HG02798 (cell line): ENCODE data around the gene SNX22.

Source experiments
- ATAC-seq: cut with Tn5 transposase; IDR thresholded peaks from one replicate; pipeline ENCODE4 v1.9.1; 2021; ENCODE audit warnings: mild to moderate bottlenecking; ENCODE audit not compliant: unreplicated experiment, poor library complexity

The SNX22 gene

DNA sequence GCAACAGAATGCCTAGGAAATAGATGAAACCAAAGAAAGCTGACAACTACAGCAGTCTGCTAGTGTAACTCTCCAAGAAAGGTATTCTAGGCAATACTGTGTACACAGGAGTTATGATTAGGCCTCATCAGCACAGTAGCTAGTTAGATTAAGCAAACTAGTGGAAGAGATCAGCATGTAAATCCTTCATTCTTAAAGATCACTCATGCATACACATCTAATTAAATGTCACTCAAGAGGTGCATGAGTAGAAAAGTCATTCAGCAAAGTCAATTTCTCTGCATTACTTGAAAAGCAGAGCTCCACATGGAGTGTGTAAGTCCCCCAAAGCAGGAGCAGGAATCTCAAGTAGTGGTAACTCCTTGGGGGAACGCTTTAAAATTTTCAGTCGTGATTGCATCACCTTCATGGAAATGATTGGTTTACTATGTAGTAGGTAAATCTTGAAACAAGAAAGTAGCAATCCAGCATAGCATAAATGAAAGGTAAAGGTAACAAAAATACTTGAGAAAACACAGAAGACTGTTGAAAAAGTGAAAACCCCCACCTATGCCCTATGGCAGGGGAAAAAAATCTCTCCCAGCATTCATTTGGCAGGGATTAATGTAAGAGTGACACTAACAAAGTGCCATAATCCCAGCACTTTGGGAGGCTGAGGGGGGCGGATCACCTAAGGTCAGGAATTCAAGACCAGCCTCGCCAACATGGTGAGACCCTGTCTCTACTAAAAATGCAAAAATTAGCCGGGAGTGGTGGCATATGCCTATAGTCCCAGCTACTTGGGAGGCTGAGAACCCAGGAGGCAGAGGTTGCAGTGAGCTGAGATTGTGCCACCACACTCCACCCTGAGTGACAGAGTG lies 40.7 kb downstream of the SNX22 start:
- ATAC-seq = no peak

GRCh38 chr15:64193971-64194370 lies 42.4 kb downstream of the SNX22 start:
- no peak for ATAC-seq

DNA sequence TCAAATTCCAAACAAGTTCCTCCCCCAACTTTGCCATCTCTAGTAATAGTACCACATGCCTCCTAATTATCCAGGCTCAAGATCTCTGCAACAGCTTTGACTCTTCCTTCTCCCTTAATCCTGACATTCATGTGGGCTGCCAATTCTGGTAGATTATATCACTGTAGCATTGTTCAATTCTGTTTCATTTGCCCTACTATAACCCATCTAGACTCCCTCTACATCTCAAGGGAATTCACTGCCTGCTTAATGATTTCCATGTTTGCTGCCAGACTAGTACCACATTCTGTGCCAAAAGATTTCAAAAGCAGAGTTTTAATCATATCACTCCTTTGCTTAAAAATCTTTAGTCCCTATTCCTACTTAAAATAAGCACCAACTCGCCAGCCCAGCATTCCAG lies 45.9 kb downstream of the SNX22 start:
- ATAC-seq = no peak

DNA sequence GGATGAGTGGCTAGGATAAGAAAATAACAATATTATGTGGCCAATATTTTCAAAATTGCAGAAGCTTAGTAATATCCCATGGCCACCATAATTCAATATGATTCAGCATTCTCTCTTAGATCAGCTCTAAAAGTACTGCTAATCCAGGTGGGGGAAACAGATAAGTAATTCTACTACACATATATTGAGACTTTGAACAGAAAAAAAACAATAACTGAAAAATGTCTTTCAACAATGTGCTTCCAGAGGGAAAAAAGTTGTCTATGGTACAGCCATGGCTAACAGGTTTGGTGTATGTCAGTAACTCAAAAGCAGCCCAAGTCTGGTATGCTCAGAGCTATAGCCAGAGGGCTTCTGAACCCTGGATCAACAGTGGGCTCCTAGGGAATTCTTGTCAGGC lies 53.7 kb downstream of the SNX22 start:
- ATAC-seq = no peak
